22Rv1 (cell line): ENCODE results near the gene ZNF2.

ENCODE experiments used
- H3K27ac ChIP-seq: fragments of 450-650 bp; 2 replicates; pipeline ENCODE4 v1.5.1; 2017
- CTCF ChIP-seq: fragments of 450-650 bp; IDR thresholded peaks from 2 replicates; pipeline ENCODE4 v1.5.1; 2017; ENCODE audit warnings: mild to moderate bottlenecking
- ZFX ChIP-seq: fragments of 450-650 bp; IDR thresholded peaks from 2 replicates; pipeline ENCODE4 v1.6.1; 2017; ENCODE audit warnings: antibody characterized with exemption, borderline replicate concordance

ZNF2 gene

GRCh38 chr2:95231723-95232122, 66.1 kb downstream of the ZNF2 start:
- no peak overlapping the region for H3K27ac ChIP-seq
- TF ChIP-seq CTCF (peak; percentile 92), ZFX (no peak)

- no peak for TF ChIP-seq CTCF
- no peak for TF ChIP-seq ZFX
- no peak overlapping the region for H3K27ac ChIP-seq
These were observed 66.6 kb downstream of the ZNF2 start for GRCh38 chr2:95232232-95232631.
